ENCODE data around the gene SLC26A2.

Gene SLC26A2

DNA sequence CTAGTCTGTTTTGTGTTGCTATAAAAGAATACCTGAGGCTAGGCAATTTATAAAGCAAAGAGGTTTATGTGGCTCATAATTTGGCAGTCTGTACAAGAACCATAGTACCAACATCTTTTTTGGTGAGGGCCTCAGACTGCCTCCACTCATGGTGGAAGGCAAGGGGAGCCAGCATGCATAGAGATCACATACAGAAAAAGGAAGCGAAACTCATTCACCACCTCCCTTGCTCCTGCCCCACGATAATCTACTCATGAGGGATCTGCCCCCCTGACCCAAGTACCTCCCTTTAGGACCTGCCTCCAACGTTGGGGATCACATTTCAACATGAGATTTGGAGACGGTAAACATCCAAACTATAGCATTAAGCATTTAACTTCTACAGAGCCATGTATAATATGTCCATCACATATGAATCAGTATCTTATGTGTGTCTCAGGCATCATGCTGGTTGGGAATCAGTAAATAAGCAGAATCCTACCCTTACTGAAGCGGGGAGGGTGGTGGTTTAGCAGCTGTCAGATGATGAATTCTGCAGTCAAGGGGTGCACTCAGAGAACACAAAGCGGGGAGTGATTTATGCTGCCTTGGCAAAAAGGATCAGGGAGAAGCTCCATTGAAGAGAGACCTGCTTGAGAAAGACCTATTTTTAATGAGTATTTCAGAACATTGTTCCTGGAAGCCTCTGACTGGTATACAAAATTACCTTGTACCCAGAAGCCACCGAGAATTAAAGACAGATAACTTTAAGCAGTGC lies 74.8 kb downstream of the SLC26A2 start:
- DNase-seq (ENCODE audit: low read depth, low spot score), result no peak

DNA sequence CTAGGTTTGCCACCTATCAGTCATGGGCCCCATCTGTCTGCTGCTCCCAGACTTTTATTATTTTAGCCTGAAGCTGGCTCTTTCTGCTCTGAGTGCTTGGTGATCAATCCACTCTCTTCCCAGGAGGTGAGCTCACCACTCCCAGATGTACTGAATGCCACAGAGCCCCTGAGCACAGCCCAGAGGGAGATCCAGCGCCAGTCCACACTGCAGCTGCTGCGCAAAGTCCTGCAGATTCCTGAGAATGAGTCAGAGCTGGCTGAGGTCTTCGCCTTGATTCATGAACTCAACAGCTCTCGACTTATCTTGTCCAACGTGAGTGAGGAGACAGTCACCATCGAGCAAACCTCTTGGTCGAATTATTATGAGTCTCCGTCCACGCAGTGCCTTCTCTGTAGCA lies 76.0 kb downstream of the SLC26A2 start:
- DNase-seq (ENCODE audit: low read depth, low spot score), result peak; percentile 73

Data from ELF-1 (cell line).